HL-60/S4 (cell line): ENCODE results near the gene KIAA1217.

Source experiments
- in situ Hi-C: fragments of 300-500 bp; cut with MboI; formaldehyde crosslinking; loops from 2 replicates; pipeline ENCODE4 v1.14.3; 2022; ENCODE audit warnings: low sequenced_read_pairs

KIAA1217 gene

DNA sequence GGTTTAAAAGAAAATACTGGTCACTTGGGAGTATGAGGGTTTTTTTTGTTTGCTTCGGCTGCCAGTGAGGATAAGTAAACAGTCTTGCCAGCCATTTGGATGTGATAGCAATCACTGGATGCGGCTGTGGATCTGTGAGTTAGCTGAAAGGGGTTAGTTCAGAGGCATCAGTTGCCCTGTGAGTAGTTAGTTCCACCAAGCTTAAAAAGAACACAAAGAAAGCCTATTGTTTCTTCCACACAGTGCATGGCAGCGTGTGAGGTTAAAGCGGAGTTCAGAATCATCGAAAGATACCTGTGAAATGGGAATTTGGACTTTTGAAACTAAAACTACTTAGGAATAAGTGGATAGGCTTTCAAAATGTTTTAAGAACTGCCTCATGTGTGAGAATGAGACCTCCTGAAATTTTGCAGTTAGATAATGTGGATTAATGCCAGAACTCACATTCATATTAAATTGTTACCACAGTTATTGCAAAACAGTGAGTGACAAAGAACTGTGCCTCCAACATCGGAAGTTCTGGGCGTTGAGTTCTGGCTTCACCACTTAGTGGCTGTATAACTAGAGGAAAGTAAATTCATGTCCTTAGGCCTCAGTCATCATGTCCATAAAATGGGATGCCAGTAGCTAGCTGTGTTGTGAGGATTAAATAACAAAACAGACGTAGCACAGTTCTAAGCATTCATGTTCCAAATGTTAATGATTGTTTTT is 31.3 kb downstream of the KIAA1217 start:
- in situ Hi-C loops = no loop called here

DNA sequence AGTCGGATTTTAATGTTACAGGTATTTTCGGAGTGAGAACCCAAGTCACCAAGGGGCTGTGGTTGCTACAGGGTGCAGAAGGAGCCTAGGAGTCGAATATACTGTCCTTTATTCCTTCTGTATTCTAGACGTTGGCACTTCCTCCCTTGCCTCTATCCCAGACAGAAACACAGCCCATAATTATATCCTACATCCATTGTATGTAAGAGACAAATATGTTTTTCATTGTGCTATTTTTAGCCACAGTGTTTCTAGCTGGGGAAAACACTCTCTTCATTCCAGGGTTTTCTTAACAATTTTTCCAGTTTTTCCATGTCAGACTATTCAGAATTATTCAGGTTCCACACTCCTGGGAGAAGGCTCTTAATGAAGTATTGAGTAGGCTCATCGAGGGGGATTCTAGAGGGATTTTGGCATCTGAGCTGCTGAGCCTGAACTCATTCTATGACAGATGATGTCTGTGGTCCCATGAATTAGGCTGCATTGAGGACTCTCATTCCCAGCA is 32.6 kb downstream of the KIAA1217 start:
- in situ Hi-C loops = no loop called here

DNA sequence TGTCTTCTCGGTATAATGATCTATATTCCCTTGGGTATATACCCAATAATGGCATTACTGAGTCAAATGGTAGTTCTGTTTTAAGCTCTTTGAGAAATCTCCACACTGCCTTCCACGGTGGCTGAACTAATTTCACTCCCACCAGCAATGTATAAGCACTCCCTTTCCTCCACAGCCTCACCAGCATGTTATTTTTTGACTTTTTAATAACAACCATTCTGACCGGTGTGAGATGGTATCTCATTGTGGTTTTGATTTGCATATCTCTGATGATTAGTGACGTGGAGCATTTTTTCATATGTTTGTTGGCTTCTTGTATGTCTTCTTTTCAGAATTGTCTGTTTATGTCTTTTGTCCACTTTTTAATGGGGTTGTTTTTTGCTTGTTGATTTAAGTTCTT is 33.6 kb downstream of the KIAA1217 start:
- in situ Hi-C loops = no loop called here

DNA sequence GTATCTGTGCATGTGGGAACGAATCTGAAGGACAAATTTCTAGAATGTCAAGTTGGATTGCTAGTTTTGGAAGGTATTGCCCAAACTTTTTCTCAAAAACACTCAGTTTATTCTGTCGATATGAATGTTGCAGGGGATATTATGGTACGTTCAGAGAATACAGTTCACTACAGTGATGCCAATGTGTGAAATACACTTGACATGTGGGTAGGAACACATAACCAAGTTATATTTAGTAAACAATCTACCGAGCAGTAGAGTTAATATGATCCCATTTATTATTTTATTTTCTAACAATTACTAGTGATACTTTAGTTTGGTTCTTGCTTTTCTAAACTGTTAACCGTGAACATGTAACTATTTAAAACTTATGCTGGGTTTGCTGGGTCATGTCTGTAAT is 37.4 kb downstream of the KIAA1217 start:
- in situ Hi-C loops = no loop called here

DNA sequence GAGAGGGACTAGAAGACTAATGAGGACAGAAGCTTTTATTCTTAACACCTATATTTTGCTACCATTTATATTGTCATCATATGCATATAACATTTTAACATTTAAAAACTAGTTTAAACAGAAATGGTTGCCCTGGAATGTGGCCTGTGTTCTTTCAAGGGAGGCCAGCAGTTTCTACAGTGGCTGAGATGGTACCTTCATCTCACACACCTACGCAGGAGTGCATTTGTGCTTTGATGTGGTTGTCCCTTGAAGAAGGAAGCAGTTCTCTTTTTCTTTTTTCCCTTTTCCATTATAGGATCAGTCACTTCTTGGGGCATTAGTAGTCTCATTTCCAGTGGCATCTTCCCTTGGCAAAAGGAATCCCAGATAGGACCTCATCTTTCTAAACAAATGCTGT is 38.9 kb downstream of the KIAA1217 start:
- in situ Hi-C loops = no loop called here

DNA sequence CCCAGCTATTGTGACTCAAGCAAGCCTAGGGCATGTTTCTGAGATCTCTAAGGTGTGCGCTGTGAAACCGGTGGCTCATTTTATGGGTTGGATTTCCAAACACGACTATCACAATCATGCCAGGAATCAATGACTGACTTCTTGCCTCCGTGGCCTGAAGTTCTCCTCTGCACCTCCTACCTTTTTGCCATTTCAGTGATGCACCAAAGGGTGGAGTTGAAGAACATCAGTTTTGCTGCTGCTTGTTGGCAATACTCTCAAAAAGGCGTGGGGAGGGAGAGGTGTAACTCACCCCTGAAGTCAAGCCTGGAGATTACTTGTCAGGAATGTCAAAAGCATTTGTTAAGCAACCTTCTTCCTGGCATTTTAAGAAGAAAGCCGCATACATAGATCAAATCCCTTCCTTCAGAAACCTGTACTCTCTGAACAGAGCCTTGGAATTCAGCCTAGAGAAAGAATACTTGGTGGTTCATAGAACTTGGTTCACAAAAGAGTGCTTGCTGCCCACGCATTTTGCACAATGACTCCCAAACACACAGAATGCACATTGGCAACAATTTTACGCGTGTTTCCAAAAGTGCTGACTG is 41.0 kb downstream of the KIAA1217 start:
- in situ Hi-C loops = no loop called here

DNA sequence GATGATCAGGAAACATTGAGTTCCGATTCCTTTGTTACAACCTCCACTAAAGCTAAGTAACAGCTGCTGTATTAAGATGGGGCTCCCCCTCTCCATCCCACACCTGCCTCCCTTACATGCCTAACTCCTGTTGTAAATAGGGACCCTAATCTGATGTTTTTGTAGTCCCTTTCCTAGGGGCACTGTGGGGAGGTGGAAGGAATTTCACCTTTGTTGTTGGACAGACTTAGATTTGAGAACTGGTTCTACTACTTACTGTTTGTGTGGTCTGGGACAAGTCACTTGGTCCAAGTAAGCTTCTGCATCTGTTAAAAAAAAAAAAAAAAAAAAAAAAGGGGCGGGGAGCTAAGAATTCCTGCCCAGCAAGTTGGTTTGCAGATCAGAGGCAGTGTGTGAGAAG is 42.6 kb downstream of the KIAA1217 start:
- in situ Hi-C loops = no loop called here

DNA sequence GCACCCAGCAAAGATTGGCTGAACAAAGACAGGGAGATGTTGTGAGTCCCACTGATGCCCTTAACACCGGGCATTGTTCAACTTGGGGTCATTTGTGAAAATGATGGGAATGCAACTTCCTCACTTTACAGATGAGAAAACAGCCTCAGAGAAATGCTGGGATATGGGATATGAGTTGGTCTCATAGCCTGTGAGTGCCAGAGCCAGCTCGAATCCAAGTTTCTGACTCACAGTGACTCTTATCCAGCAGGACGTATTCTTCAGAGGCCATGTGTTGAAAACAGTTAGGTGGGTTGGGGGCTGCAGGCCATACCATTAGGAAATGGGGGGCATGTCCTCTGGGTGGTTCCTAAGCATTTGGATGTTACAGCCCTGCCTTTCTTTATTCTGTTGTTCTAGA is 45.2 kb downstream of the KIAA1217 start:
- in situ Hi-C loops = no loop called here

DNA sequence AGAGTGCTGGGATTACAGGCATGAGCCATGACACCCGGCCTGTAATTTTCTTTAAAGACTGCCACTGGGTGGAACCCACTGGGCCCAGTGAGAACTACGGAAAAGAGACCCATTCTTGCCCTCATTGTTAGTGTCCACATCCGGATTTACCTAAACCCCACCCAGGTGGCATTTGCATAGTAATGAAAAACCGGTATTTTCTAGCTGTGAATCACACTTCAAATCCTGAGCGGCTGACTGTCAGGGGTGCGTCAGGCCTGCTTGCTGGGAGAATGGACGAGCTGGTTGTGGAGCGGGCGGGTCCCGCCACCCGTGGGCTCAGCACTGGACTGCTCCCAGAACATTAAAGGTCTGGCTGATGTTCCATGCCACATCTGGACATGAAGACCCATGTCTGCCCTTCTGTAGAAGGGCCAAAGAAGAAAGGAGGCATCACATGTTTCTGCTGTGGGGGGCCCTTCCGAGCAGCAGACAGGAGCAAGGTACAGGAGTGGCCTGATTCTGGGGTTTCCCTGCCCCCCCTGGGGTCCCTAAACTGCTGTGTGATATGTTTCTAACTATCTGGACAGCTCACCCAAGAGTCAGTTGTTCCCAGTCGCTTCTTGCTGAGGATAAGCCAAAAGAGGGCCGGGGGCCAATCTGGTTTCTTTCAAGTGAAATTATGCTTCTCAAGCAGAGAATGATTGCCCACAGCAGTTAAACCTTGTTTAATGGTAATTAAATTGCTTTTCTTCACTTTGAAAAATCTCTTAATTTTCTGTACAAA is 46.4 kb downstream of the KIAA1217 start:
- in situ Hi-C loops = no loop called here

DNA sequence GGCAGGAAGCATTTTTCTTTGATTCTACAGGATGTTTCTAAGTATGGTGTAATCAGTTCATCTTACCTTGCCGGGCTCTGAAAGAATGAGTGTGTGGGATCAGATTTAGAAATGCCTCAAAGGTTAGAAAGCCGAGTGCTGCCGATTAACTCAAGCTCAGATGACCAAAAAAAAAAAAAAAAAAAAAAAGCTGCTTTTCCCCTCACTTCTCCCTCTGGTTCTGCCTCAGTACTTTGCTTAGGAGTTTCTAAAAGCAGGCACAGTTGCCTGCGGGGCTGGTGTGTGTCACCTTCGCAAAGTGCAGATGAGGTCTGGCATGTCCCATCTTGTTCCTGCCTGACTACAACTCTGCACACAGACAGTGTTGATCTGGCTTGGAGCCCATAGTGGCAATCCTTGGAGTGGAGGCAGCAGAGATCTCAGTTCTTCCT is 47.0 kb downstream of the KIAA1217 start:
- in situ Hi-C loops = no loop called here

DNA sequence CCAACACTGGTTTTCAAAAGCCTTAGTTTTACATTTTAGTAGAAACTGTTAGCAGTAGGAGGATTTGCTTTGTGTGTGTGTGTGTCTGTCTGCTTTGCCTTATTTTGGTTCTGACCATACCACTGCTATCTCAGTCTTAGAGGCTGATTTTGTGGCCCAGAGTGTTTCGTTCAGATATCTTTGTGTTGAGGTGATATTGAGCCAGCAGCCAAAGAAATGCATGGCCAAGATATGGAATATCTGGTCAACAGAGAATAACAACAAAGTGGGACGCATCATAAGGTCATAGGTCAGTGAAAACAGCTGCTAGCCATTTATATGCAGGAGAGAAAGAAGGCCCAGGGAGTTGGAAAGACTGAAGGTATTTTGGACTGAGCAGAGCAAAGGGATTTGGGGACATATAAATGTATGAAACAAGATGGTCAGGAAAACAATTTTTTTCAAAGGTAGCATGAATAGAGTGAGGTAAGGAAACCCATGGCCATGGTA is 47.7 kb downstream of the KIAA1217 start:
- in situ Hi-C loops = no loop called here

DNA sequence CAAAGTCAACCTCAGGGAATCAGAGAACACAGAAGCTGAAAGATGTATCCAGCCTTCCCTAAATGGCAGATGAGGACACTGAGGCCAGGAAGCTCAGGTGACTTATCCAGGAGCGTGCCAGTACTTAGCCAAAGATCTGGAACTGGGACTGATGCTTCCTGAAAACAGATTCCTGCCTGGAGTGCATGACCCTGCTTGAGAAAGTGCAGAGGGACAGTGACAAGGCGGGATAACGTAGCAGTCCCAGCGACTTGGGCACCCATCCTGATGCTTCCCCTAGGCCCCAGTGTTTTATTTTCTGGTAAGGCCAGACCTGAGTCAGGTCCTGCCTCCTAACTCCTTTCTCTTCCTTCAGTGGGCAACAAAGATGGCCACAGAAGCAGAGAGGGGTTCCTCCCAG is 48.6 kb downstream of the KIAA1217 start:
- in situ Hi-C loops = no loop called here

DNA sequence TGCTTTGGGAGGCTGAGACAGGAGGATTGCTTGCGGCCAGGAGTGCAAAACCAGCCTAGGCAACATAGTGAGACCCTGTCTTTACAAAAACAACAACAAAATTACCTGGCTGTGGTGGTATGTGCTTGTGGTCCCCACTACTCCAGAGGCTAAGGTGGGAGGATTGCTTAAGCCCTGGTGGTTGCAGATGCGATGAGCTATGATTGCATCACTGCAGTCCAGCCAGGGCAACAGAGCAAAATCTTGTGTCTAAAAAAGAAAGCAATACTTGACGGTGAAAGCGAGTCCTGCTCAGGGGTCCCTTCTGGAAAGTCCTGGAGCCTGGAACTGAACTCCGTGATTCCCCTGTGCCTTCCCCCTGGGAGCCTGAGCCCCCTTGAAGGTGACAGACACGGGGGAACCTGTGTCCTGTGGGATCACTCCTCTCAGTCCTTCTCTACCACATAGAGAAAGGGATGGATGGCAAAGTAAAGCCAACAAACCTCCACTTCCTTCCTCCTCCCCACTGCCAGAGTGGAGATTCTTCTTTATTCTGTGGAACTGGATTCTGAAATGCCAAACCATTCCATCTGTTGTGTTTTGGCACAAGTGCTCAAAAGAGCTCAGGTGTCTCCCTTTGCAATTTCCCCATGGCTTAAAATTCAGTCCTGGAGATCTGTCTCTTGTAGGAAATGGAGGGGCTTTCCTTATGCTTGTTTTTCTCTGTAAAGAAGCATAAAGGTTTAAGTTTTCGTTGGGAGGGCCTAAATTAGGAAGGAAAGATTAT is 50.6 kb downstream of the KIAA1217 start:
- in situ Hi-C loops = no loop called here

DNA sequence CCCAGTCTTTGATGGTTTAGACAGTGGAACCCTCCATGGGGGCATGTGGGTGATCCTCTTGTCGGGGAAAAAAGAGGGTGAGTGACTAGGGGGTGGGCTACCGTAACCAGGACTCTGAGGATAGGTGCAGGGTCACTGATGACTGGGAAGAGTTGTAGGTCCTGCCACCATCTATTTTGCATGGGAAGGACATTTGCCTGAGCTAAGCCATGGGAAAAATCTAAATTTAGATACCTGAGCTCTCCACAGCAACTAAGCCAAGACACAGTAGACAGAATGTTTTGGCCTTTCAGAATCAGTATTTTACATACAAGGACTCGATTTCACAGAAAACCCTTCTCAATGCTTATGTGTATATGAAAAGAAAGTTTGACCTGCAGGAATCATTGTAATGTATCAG is 52.7 kb downstream of the KIAA1217 start:
- in situ Hi-C loops = no loop called here

DNA sequence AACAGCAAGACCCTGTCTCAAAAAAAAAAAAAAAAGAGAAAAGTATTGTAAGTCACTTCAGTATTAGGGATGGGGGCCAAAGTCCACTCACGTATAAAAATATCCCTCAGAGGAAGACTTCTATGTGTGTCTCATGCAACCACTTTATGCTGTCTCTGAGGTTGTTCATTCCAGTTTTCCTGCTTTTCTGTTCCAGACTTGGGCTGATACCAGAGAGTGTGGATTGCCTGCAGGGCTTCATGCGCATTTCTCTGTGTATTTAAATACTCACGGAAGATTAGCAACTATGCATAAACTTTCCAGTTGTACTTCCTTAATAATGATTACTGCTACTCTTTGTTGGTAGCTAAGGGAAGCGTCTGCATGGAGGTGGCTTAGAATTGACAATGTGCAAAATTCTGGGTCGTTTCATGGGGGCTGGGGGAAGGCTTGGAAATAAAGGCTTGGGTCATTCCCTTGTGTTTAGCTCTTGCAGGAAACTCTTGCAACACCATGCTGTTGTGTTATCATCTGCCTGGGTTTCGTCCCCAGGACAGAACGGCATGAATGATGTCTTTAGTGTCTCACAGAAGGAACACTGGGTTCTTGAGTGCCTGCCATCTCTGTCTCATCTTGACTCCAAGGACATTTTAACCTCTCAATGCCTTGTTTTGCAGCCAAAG is 54.1 kb downstream of the KIAA1217 start:
- in situ Hi-C loops = no loop called here

DNA sequence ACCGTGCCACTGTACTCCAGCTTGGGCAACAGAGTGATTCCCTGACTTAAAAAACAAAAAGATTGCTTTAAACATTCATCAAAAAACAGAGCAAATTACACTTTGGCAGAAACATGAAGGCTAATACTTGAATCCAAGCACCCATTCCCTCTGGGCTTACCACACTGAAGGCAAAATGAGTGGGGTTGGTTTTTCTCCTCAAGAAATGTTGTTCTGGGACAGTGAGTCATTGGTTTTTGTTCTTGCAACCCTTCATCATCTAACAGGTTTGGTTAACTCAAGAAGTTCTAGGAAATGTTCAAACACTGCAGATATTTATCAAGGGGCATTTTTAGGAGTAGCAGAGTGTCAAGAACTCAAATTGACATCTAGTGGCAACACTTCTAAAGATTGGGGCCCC is 60.5 kb downstream of the KIAA1217 start:
- in situ Hi-C loops = no loop called here

DNA sequence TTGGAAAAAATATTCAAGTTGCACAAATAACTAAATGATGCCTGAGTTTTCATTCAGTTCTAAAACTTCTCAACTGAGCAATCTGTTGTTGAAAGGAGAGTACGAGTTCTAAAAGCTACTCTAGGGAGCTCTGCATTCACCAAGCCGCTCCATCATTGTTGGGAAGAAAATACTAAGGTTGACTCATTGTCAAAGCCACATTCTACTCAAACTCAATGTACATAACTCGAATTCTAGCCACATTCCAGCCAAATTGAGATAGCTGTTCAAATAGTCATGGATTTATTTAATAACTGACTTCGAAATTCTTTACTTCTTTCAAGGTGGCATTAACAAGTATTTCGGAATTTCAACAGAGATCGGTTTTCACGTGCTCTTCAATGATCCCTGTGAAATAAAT is 63.4 kb downstream of the KIAA1217 start:
- in situ Hi-C loops = no loop called here

DNA sequence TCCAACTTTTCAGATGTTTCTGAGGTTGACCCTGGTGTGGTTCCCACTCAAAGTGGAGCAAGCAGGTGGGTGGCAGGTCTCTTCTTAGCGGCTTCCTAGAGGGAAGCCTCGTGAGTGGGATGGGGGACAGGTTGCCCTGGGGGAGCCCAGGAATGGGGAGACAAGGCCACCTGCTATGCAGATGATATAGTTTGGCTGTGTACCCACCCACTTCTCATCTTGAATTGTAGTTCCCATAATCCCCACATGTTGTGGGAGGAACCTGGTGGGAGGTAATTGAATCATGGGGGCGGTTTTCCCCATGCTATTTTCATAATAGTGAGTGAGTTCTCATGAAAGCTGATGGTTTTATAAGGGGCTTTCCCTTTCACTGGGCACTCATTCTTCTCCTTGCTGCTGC is 68.3 kb downstream of the KIAA1217 start:
- in situ Hi-C loops = no loop called here

DNA sequence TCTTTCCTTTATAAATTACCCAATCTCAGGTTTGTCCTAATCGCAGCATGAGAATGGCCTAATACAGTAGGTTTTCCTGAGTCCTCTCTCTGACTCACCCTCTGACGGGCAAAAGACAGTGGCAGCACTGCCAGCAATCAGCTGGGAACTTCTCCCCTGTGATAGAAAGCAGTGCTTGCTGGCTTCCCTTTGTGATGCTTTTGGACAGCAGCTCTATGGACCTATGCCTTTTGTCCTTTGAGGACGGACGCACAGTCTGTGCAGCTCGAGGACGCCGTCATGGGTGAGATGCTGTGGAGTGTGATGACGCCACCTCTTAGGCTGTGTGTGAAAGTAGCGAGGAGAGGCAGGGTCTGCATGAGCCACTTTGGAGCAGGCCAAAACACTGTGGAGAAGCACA is 68.8 kb downstream of the KIAA1217 start:
- in situ Hi-C loops = no loop called here

DNA sequence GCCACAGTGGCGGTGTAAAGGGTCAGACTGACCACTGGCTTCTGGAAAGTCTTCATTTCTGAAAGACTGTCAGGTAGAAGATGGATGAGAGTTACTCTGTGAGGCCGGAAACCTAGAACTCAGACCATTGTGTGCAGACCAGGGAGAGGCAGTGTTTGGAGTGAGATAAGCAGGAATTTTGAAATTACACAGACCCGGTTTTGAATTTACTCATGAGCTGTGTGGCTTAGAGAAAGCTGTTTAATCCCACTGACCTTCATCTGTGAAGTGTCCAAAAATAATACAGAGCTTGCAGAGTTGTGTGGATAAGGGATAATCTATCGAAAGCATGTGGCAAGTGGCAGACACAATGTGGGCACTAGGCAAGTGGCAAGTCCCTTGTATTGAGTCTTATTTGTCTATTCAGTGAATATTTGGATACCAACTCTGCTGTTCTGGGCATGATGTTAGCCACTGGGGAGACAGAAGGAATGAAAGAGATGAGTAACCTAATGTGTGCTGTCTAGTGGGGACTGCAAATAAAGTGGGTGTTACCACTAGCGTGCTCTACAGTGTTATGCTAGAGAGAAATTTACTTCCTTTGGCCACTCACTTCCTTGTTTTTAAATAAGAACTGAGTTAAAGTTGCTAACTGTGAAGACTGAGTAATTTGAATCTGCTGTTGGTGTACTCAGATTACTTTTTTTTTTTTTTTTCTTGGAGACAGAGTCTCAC is 69.4 kb downstream of the KIAA1217 start:
- in situ Hi-C loops = no loop called here
